Lower leg skin (tissue), 4 donors: ENCODE data around the gene SLC7A10. TPM values are rescaled to one million over a fixed set of nuclear protein-coding genes. Genes with fewer than 3 reads are reported as not detected.

Source experiments
- DNase-seq, 2 donors: peaks; one replicate each; pipeline ENCODE4 v3.0.0-alpha.2; 2019; ENCODE audit warnings: low spot score in 2 of 2
- H3K4me3 ChIP-seq: fragments of 200-600 bp; sonication (generic); 2 replicates; pipeline ENCODE4 v1.5.1; 2017; ENCODE audit warnings: mild to moderate bottlenecking, low read depth; ENCODE audit not compliant: poor library complexity, severe bottlenecking
- CTCF ChIP-seq, 3 donors: fragments of 450-650 bp; IDR thresholded peaks; one replicate each; pipeline ENCODE4 v1.5.1; 2016; ENCODE audit warnings: antibody characterized with exemption in 3 of 3, mild to moderate bottlenecking in 3 of 3, moderate library complexity in 2 of 3
- POLR2A ChIP-seq, 2 donors: fragments of 450-650 bp; IDR thresholded peaks; one replicate each; pipeline ENCODE4 v1.6.1; 2016 to 2017; ENCODE audit warnings: antibody characterized with exemption in 2 of 2, mild to moderate bottlenecking in 1 of 2, moderate library complexity in 1 of 2
- WGBS, 2 donors: methylation state at CpG; one replicate each; pipeline ENCODE4 v1.1.5; 2018; 5-methylcytosine and 5-hydroxymethylcytosine counted together
- intact Hi-C: fragments of 100-400 bp; cut with DNase I; formaldehyde crosslinking; loops from one replicate; pipeline ENCODE4 v1.15.0; 2023; ENCODE audit warnings: low total_unique reads
- total RNA-seq, 4 donors: library from RNA; depleted of rRNA; stranded (reverse); fragments of >200 nt; gene quantifications; one replicate each; pipeline ENCODE4 v1.1.0, GENCODE V29; 2016

The SLC7A10 gene
- total RNA-seq, 4 donors from 2014 or later: 0.62 TPM; not detected in 3

GRCh38 chr19:33217881-33218280 is 7.8 kb downstream of the SLC7A10 start:
- intact Hi-C loops: no loop called here
- no peak for TF ChIP-seq CTCF (IDR thresholded peaks at IDR 0.05)
- no peak for TF ChIP-seq POLR2A (IDR thresholded peaks at IDR 0.05)
- H3K4me3 ChIP-seq: no peak overlapping the region
- 64 to 78% methylated on average over 7 to 8 of the region's 8 CpGs for WGBS, 2 donors
- no peak for DNase-seq

- intact Hi-C loops: no loop called here
- no peak overlapping the region for H3K4me3 ChIP-seq
- no peak for DNase-seq
- 68 to 75% methylated on average over 12 of the region's 12 CpGs for whole genome bisulfite sequencing, 2 donors
- TF ChIP-seq CTCF (IDR thresholded peaks at IDR 0.05) (no peak), POLR2A (IDR thresholded peaks at IDR 0.05) (no peak)
Measured at GRCh38 chr19:33216198-33216830, 9.3 kb downstream of the SLC7A10 start.

GRCh38 chr19:33215438-33216197 is 10.0 kb downstream of the SLC7A10 start:
- H3K4me3 ChIP-seq: no peak overlapping the region
- no peak for TF ChIP-seq POLR2A (IDR thresholded peaks at IDR 0.05)
- no peak for TF ChIP-seq CTCF (IDR thresholded peaks at IDR 0.05)
- intact Hi-C loops: no loop called here
- 86 to 95% methylated on average over 18 to 19 of the region's 19 CpGs for WGBS, 2 donors
- no peak for DNase-seq

- intact Hi-C loops: no loop called here
- no peak for TF ChIP-seq POLR2A (IDR thresholded peaks at IDR 0.05)
- no peak for TF ChIP-seq CTCF (IDR thresholded peaks at IDR 0.05)
- DNase-seq: no peak
- WGBS, 2 donors: 60 to 61% methylated on average over 6 of the region's 6 CpGs
- no peak overlapping the region for H3K4me3 ChIP-seq
Measured at GRCh38 chr19:33214596-33214995, 11.1 kb downstream of the SLC7A10 start.

- WGBS, 2 donors: 83 to 88% methylated on average over 19 to 30 of the region's 30 CpGs
- DNase-seq: no peak
- intact Hi-C loops: no loop called here
- TF ChIP-seq POLR2A (IDR thresholded peaks at IDR 0.05) (no peak), CTCF (IDR thresholded peaks at IDR 0.05) (no peak)
- no peak overlapping the region for H3K4me3 ChIP-seq
Measured at GRCh38 chr19:33212436-33213172, 13.0 kb downstream of the SLC7A10 start.
